Adrenal gland (tissue), 12 donors: ENCODE measurements around the gene TRPV4. TPM values are rescaled to one million over a fixed set of nuclear protein-coding genes. Genes with fewer than 3 reads are reported as not detected.

Experiments
- DNase-seq, 7 donors: peaks; one replicate each; pipeline ENCODE4 v3.0.0-alpha.2; 2019 to 2020
- H3K27ac ChIP-seq, 5 donors: fragments of 200-600 bp; sonication (generic) in 4 of 5; 1 replicate in 3 of 5; 2 replicates in 2 of 5; pipeline versions ENCODE4 v1.5.1 to v1.8.0; 2016 to 2020; ENCODE audit warnings: mild to moderate bottlenecking in 1 of 5
- H3K27me3 ChIP-seq: fragments of 200-600 bp; 2 replicates; pipeline ENCODE4 v1.8.0; 2021
- H3K36me3 ChIP-seq, 2 donors: fragments of 200-600 bp; replicated peaks in 1 of 2; 1 replicate in 1 of 2; 2 replicates in 1 of 2; pipeline versions ENCODE4 v1.5.1 to v1.8.0; 2018 to 2022
- H3K4me1 ChIP-seq, 2 donors: fragments of 200-600 bp; replicated peaks in 1 of 2; 1 replicate in 1 of 2; 2 replicates in 1 of 2; pipeline versions ENCODE4 v1.5.1 to v1.8.0; 2018 to 2021
- H3K4me3 ChIP-seq, 4 donors: fragments of 200-600 bp; sonication (generic) in 3 of 4; one replicate each; pipeline ENCODE4 v1.5.1; 2016 to 2018
- H3K9me3 ChIP-seq, 3 donors: fragments of 200-600 bp; sonication (generic) in 1 of 3; replicated peaks in 1 of 3; 1 replicate in 2 of 3; 2 replicates in 1 of 3; pipeline versions ENCODE4 v1.5.1 to v1.8.0; 2016 to 2021
- POLR2A ChIP-seq, 2 donors: fragments of 450-650 bp; IDR thresholded peaks; one replicate each; pipeline ENCODE4 v1.6.1; 2017; ENCODE audit warnings: antibody characterized with exemption in 2 of 2, mild to moderate bottlenecking in 2 of 2, moderate library complexity in 1 of 2
- WGBS, 4 donors: extraction: QIAGEN DNeasy Blood & Tissue Kit in 2 of 4; methylation state at CpG; one replicate each; pipeline versions ENCODE4 v1.1.5 to v1.1.7; 2013 to 2017; 5-methylcytosine and 5-hydroxymethylcytosine counted together
- intact Hi-C, 2 donors: fragments of 100-400 bp; cut with DNase I; formaldehyde crosslinking; loops; one replicate each; pipeline versions ENCODE4 v1.14.1 to v1.15.0; 2022 to 2023
- polyA plus RNA-seq, 3 donors: library from polyadenylated mRNA; stranded (reverse); fragments of 200-250 nt in 2 of 3; fragments of 350-450 nt in 1 of 3; fragmentation: Illumina TruSeq in 1 of 3; extraction: RNeasy Lipid Tissue Mini Kit (QIAGEN cat#74804) in 1 of 3; gene quantifications; one replicate each; pipeline ENCODE4 v1.2.3, GENCODE V29; 2013 to 2014
- total RNA-seq, 9 donors: library from RNA; depleted of rRNA in 4 of 9; stranded (reverse); fragments of >200 nt in 4 of 9; fragments of 120-200 nt in 1 of 9; fragmentation: NEBNext Ultra II Directional in 1 of 9; extraction: Animal tissue kit (Norgen Biotek cat#: 25700) in 1 of 9; gene quantifications; one replicate each; pipeline versions ENCODE4 v1.1.0 to v1.2.4, GENCODE V29; 2013 to 2023
- TF ChIP-seq, protein P1 (sequence below), 6 experiments: fragments of 450-650 bp in 4 of 6; fragments of 200-600 bp in 2 of 6; sonication (generic) in 1 of 6; IDR thresholded peaks; 1 replicate in 5 of 6; 2 replicates in 1 of 6; pipeline versions ENCODE4 v1.5.1 to v1.8.0; 2016 to 2021; ENCODE audit warnings: antibody characterized with exemption in 6 of 6, mild to moderate bottlenecking in 2 of 6, moderate library complexity in 1 of 6
- donor health status: healthy with polysubstance abuse.
- donor health status: Bipolar disorder and iron deficiency.
- donor health status: DM: yes; HTN: yes; CAD: no.
- donor health status: DM: no; HTN: no; CAD: no.
- donor health status: DM: no; HTN: no; CAD: no.
- donor health status: DM: yes; HTN: yes; CAD: no.

The TRPV4 gene
- total and polyA plus RNA-seq, 12 donors, result 0.30 to 5.9 (median 1.4) TPM

DNA sequence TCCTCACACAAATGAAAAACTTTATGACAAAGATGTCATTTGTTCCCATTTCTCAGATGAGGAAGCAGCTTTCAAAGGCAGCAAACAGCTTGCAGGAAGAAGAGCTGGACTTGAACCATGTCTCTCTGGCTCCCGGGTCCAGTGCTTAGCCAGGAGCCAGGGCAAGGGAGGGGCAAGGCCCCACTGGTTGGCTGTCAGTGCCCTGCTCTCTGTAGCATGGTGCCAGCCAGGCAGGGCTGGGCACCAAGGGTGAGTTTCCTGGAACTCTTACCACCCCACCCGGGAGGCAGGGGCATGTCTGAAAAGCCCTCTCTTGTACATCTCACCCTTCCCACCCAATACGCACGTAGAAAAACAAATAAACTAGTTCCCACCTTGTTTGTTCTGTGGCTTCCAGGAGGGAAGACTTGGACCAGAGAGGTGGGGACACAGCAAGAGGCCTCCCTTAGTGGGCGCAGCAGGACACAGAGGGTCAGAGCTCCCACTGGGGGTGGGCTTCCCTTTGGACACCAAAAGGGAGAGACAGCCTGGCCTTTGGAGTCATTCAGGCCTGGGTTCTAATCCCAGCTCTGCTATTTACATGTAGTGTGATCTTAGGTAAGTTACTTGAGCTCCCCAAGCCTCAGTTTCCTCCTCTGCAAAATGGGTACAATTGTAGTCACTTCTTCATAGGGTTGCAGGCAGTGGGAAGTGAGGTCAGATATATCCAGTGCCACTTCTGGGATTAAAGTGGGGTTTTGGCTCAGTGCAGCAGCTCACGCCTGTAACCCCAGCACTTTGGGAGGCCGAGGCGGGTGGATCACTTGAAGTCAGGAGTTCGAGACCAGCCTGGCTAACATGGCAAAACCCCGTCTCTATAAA, 17.2 kb downstream of the TRPV4 start:
- Histone ChIP-seq H3K4me1 (no peaks in the 10 kb centered on the region), H3K36me3 (no peaks in the 10 kb centered on the region), H3K4me3 (no peak overlapping the region), H3K27me3 (no peaks in the 10 kb centered on the region), H3K27ac (no peak overlapping the region), H3K9me3 (no peaks in the 10 kb centered on the region)
- DNase-seq, result no peak
- no peak for TF ChIP-seq POLR2A (IDR thresholded peaks at IDR 0.05)
- TF ChIP-seq, protein P1, sequence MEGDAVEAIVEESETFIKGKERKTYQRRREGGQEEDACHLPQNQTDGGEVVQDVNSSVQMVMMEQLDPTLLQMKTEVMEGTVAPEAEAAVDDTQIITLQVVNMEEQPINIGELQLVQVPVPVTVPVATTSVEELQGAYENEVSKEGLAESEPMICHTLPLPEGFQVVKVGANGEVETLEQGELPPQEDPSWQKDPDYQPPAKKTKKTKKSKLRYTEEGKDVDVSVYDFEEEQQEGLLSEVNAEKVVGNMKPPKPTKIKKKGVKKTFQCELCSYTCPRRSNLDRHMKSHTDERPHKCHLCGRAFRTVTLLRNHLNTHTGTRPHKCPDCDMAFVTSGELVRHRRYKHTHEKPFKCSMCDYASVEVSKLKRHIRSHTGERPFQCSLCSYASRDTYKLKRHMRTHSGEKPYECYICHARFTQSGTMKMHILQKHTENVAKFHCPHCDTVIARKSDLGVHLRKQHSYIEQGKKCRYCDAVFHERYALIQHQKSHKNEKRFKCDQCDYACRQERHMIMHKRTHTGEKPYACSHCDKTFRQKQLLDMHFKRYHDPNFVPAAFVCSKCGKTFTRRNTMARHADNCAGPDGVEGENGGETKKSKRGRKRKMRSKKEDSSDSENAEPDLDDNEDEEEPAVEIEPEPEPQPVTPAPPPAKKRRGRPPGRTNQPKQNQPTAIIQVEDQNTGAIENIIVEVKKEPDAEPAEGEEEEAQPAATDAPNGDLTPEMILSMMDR (IDR thresholded peaks at IDR 0.05), result no peak
- intact Hi-C loops, result no loop called here
- 75 to 83% (median 82%) methylated on average over 10 of the region's 10 CpGs for WGBS, 4 donors

DNA sequence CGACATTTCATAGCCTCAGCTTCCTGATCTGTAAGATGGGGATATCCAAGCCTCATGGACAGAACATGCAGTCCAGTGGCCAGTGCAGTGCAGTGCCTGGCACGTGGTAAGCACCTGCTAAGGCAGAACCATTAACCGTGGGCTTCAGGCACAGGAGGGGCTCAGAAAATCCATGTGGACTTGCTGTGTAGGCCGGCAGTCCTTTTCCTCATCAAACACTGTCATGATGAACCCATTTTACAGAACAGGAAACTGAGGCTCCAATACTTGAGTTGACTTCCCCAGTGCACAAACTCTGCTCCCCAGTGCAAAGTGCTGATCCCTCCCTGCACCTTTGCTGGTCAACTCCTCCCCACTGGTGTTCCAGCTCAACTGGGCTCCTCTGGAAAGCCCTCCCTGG, 18.0 kb downstream of the TRPV4 start:
- H3K36me3 ChIP-seq, result no peaks in the 10 kb centered on the region
- no peaks in the 10 kb centered on the region for H3K9me3 ChIP-seq
- TF ChIP-seq, protein P1 (IDR thresholded peaks at IDR 0.05), result no peak
- no peak for TF ChIP-seq POLR2A (IDR thresholded peaks at IDR 0.05)
- no peak overlapping the region for H3K4me3 ChIP-seq
- no peak for DNase-seq
- intact Hi-C loops, result no loop called here
- no peaks in the 10 kb centered on the region for H3K27me3 ChIP-seq
- WGBS, 4 donors, result 80 to 100% (median 87%) methylated on average over 2 to 4 of the region's 4 CpGs
- no peak overlapping the region for H3K27ac ChIP-seq
- no peaks in the 10 kb centered on the region for H3K4me1 ChIP-seq

DNA sequence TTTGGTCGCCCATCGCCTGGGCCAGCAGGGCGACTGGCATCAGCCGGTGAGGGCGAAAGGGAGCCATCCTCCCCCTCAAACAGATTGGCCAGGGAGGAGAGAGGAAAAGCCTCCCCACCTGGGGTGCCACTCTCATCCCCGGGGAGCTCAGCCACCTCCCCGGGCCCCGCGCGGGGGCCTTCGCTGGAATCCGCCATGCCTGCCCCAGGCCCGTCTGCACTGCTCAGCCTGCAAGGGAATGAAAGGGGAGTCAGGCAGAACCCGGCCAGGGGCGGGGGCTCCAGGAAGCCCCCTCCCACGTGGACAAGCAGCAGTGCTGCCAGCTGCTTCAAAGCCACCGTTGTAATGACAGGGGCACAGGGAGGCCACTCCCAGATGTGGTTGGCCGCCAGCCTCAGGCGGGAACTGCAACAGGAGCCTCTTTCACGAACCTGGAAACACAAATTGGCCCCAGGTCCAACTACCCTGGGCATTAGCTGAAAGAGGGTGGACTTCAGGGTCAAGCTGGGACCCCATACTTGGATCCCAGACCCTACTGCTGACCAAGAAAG, 18.5 kb downstream of the TRPV4 start:
- Histone ChIP-seq H3K4me1 (no peaks in the 10 kb centered on the region), H3K27ac (no peak overlapping the region), H3K9me3 (no peaks in the 10 kb centered on the region), H3K36me3 (no peaks in the 10 kb centered on the region), H3K4me3 (no peak overlapping the region), H3K27me3 (no peaks in the 10 kb centered on the region)
- intact Hi-C loops, result no loop called here
- 75 to 96% (median 79%) methylated on average over 10 to 20 of the region's 20 CpGs for WGBS, 4 donors
- no peak for DNase-seq
- TF ChIP-seq, protein P1 (IDR thresholded peaks at IDR 0.05), result no peak
- no peak for TF ChIP-seq POLR2A (IDR thresholded peaks at IDR 0.05)

DNA sequence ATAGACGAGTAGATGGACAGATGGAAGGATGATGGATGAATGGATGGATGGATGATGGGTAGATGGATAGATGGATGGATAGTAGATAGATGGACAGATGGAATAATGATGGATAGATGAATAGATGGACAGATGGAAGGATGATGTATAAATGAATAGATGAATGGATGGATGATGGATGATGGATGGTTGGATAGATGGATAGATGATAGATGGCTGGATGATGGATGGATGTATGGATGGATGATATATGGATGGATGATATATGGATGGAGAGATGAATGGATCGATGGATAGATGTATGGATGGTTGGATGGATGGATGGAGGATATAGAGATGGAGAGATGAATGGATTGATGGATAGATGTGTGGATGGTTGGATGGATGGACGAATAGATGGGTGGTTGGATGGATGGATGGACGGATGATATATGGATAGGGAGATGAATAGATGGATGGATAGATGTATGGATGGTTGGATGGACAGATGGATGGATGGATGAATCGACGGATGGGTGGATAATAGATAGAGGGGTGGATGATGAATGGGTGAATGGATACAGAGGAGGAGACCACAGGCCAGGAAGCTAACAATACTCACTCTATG, 19.3 kb downstream of the TRPV4 start:
- H3K4me3 ChIP-seq, result no peak overlapping the region
- TF ChIP-seq, protein P1 (IDR thresholded peaks at IDR 0.05), result no peak
- TF ChIP-seq POLR2A (IDR thresholded peaks at IDR 0.05), result no peak
- no peaks in the 10 kb centered on the region for H3K9me3 ChIP-seq
- intact Hi-C loops, result no loop called here
- H3K4me1 ChIP-seq, result no peaks in the 10 kb centered on the region
- 84 to 95% (median 86%) methylated on average over 6 of the region's 6 CpGs for WGBS, 4 donors
- H3K27me3 ChIP-seq, result no peaks in the 10 kb centered on the region
- DNase-seq, result no peak
- H3K27ac ChIP-seq, result no peak overlapping the region
- no peaks in the 10 kb centered on the region for H3K36me3 ChIP-seq
